Gastrocnemius medialis (tissue), 4 donors: ENCODE measurements around the gene BACE1. TPM values are rescaled to one million over a fixed set of nuclear protein-coding genes. Genes with fewer than 3 reads are reported as not detected.
"Not testable (repeated sequence)": the region's sequence is repeated elsewhere in the genome, so short reads cannot be mapped to it uniquely, and the experiment has no call there.

Experiments used
- ATAC-seq, 2 donors: fragments of 150-250 bp; one replicate each; pipeline ENCODE4 v1.9.1; 2016
- DNase-seq, 2 donors: peaks; one replicate each; pipeline ENCODE4 v3.0.0-alpha.2; 2019
- H3K27ac ChIP-seq, 4 donors: fragments of 200-600 bp; sonication (generic); 1 replicate in 1 of 4; 2 replicates in 3 of 4; pipeline ENCODE4 v1.5.1; 2016 to 2018; ENCODE audit warnings: mild to moderate bottlenecking in 2 of 4, moderate library complexity in 1 of 4
- H3K27me3 ChIP-seq, 3 donors: fragments of 200-600 bp; sonication (generic) in 2 of 3; 1 replicate in 1 of 3; 2 replicates in 2 of 3; pipeline versions ENCODE4 v1.5.1 to v1.6.0; 2016 to 2019; ENCODE audit warnings: mild to moderate bottlenecking in 1 of 3, moderate library complexity in 1 of 3
- H3K36me3 ChIP-seq, 2 donors: fragments of 200-600 bp; sonication (generic) in 1 of 2; one replicate each; pipeline ENCODE4 v1.5.1; 2017 to 2018
- H3K4me1 ChIP-seq, 2 donors: fragments of 200-600 bp; sonication (generic) in 1 of 2; one replicate each; pipeline ENCODE4 v1.5.1; 2016 to 2017; ENCODE audit warnings: mild to moderate bottlenecking in 2 of 2
- H3K4me3 ChIP-seq, 4 donors: fragments of 200-600 bp; sonication (generic) in 3 of 4; 1 replicate in 1 of 4; 2 replicates in 3 of 4; pipeline ENCODE4 v1.5.1; 2016 to 2019; ENCODE audit warnings: mild to moderate bottlenecking in 2 of 4
- H3K9me3 ChIP-seq, 3 donors: fragments of 200-600 bp; sonication (generic) in 2 of 3; 1 replicate in 1 of 3; 2 replicates in 2 of 3; pipeline ENCODE4 v1.5.1; 2016 to 2019
- CTCF ChIP-seq, 5 experiments: fragments of 450-650 bp in 3 of 5; fragments of 200-600 bp in 2 of 5; sonication (generic) in 2 of 5; IDR thresholded peaks in 4 of 5; conservative IDR thresholded peaks in 1 of 5; 1 replicate in 4 of 5; 2 replicates in 1 of 5; pipeline ENCODE4 v1.5.1; 2016 to 2019; ENCODE audit warnings: antibody characterized with exemption in 5 of 5, mild to moderate bottlenecking in 3 of 5, moderate library complexity in 3 of 5
- POLR2A ChIP-seq, 2 donors: fragments of 450-650 bp; IDR thresholded peaks; one replicate each; pipeline ENCODE4 v1.6.1; 2017; ENCODE audit warnings: antibody characterized with exemption in 2 of 2, mild to moderate bottlenecking in 2 of 2, moderate library complexity in 2 of 2
- in situ Hi-C, 4 donors: fragments of 200-750 bp; cut with MboI; loops; one replicate each; pipeline versions ENCODE4 v1.15.0 to v1.8.0; 2017; ENCODE audit warnings: low sequenced_read_pairs in 4 of 4
- intact Hi-C: fragments of 100-400 bp; cut with DNase I; formaldehyde crosslinking; loops from one replicate; pipeline ENCODE4 v1.15.1; 2023; ENCODE audit warnings: low total_unique reads
- total RNA-seq, 4 donors: library from RNA; depleted of rRNA; stranded (reverse); fragments of >200 nt; gene quantifications; one replicate each; pipeline versions ENCODE4 v1.1.0 to v1.2.3, GENCODE V29; 2016

BACE1 gene
- total RNA-seq, 4 donors from 2014 or later, result 3.6 to 18.2 (median 11.1) TPM

- no peaks in the 10 kb centered on the region for H3K36me3 ChIP-seq
- intact Hi-C loops (no loop called here), in situ Hi-C loops (no loop called here)
- no peaks in the 10 kb centered on the region for H3K27me3 ChIP-seq
- no peak overlapping the region for H3K4me3 ChIP-seq
- DNase-seq (no peak), ATAC-seq (no peak)
- H3K9me3 ChIP-seq, result no peaks in the 10 kb centered on the region
- TF ChIP-seq POLR2A (IDR thresholded peaks at IDR 0.05) (no peak), CTCF (IDR thresholded peaks at IDR 0.05 in 4 of 5, conservative IDR thresholded peaks at IDR 0.05 in 1 of 5) (no peak)
- H3K4me1 ChIP-seq, result no peaks in the 10 kb centered on the region
- no peak overlapping the region for H3K27ac ChIP-seq
Observed at GRCh38 chr11:117265745-117266144, 50.3 kb downstream of the BACE1 start.

DNA sequence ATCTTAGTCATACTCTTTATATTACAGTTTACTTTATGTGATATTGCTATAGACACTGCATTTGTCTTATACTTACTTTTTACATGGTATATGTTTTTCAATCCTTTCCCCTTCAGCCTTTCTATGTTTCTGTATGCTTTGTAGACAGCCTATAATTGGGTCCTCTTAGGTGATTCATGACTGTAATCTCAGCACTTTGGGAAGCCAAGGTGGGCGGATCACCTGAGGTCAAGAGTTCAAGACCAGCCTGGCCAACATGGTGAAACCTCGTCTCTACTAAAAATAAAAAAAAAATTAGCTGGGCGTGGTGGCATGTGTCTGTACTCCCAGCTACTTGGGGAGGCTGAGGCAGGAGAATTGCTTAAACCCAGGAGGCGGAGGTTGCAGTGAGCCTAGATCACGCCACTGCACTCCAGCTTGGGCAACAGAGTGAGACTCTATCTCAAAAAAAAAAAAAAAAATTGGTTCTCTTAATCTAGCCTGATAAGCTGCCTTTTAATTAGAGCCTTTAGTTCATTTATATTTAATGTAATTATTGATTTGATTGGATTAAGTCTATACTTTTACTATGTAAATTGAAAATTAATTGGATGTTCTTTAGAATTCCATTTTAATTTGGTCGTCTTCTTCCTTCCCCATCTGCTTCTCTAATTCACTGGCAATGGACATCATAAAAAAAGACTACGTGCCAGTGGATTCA, 51.3 kb downstream of the BACE1 start:
- H3K36me3 ChIP-seq, DNase-seq, H3K27me3 ChIP-seq, H3K4me3 ChIP-seq, H3K27ac ChIP-seq, intact Hi-C loops, in situ Hi-C loops, H3K9me3 ChIP-seq, ATAC-seq, H3K4me1 ChIP-seq: not testable (repeated sequence)

DNA sequence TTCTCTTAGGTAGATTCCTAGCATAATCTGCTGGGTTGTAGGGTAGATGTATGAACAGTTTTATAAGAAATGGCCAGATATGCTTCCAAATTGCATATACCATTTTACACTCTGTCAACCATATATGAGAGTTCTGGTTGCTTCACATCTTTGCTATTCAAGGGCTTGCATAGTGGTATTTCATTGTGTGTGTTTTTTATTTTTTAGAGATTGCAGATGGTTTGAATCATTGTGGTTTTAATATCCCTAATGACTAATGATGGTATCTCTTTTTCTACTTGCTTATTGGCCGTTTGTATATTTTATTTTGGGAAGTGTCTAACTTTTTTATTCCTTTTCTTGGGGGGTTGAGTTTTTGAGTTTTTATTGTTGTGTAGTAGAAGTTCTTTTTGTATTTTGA, 56.6 kb downstream of the BACE1 start:
- no peak for DNase-seq
- in situ Hi-C loops, result no loop called here
- ATAC-seq, result no peak
- no peaks in the 10 kb centered on the region for H3K4me1 ChIP-seq
- no peak overlapping the region for H3K4me3 ChIP-seq
- TF ChIP-seq POLR2A (IDR thresholded peaks at IDR 0.05) (no peak), CTCF (IDR thresholded peaks at IDR 0.05 in 4 of 5, conservative IDR thresholded peaks at IDR 0.05 in 1 of 5) (no peak)
- intact Hi-C loops, result no loop called here
- no peaks in the 10 kb centered on the region for H3K9me3 ChIP-seq
- H3K27me3 ChIP-seq, result no peaks in the 10 kb centered on the region
- no peak overlapping the region for H3K27ac ChIP-seq
- H3K36me3 ChIP-seq, result peaks cover 0 to 21% of the 10 kb centered on the region in 2 donors

- no peaks in the 10 kb centered on the region for H3K4me1 ChIP-seq
- H3K27ac ChIP-seq, result no peak overlapping the region
- TF ChIP-seq CTCF (IDR thresholded peaks at IDR 0.05 in 4 of 5, conservative IDR thresholded peaks at IDR 0.05 in 1 of 5), result no peak
- no peak for TF ChIP-seq POLR2A (IDR thresholded peaks at IDR 0.05)
- no peaks in the 10 kb centered on the region for H3K9me3 ChIP-seq
- in situ Hi-C loops (no loop called here), intact Hi-C loops (no loop called here)
- no peak for DNase-seq
- no peak overlapping the region for H3K4me3 ChIP-seq
- no peaks in the 10 kb centered on the region for H3K27me3 ChIP-seq
- peaks cover 0 to 24% of the 10 kb centered on the region in 2 donors for H3K36me3 ChIP-seq
- ATAC-seq, result no peak
Observed at GRCh38 chr11:117258576-117258975, 57.5 kb downstream of the BACE1 start.

DNA sequence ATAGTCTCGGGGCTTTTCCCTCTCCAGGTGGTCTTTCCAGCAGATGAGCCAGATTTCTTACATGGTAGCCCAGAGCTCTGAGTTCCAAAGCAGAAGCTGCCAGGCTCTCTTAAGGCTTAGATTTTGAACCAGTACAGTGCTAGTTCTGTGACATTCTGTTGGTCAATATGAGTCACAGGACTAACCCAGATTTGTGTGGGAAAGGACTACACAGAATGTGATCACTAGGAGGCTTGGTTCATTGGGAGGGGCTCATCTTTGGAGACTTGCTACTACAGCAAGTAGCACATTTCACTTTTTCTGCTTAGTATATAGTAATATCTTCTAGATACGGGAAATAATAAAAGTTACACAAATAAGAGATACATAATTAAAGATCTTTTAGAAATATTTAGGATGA, 59.5 kb downstream of the BACE1 start:
- Histone ChIP-seq H3K4me1 (no peaks in the 10 kb centered on the region), H3K27me3 (no peaks in the 10 kb centered on the region), H3K36me3 (peaks cover 0 to 31% of the 10 kb centered on the region in 2 donors), H3K4me3 (no peak overlapping the region), H3K9me3 (no peaks in the 10 kb centered on the region), H3K27ac (no peak overlapping the region)
- no peak for DNase-seq
- intact Hi-C loops, result no loop called here
- no peak for ATAC-seq
- in situ Hi-C loops, result no loop called here
- TF ChIP-seq CTCF (IDR thresholded peaks at IDR 0.05 in 4 of 5, conservative IDR thresholded peaks at IDR 0.05 in 1 of 5) (no peak), POLR2A (IDR thresholded peaks at IDR 0.05) (no peak)
